HepG2 (cell line): Measurements from ENCODE around the gene RRBP1. TPM values are rescaled to one million over a fixed set of nuclear protein-coding genes. Genes with fewer than 3 reads are reported as not detected.
A peak's percentile ranks its signal among the peaks of the same experiment; 100 is the strongest.

Experiments
- ATAD3A ChIP-seq: sonication (generic); formaldehyde crosslinking; IDR thresholded peaks from 2 replicates; pipeline ENCODE4 v1.4.0; 2020; ENCODE audit warnings: missing genetic modification reagents
- EEA1 ChIP-seq: sonication (generic); formaldehyde crosslinking; IDR thresholded peaks from 2 replicates; pipeline ENCODE4 v1.5.1; 2020; ENCODE audit warnings: mild to moderate bottlenecking, missing genetic modification reagents, borderline replicate concordance
- EED ChIP-seq: sonication (generic); formaldehyde crosslinking; IDR thresholded peaks from 2 replicates; pipeline ENCODE4 v1.5.0; 2020; ENCODE audit warnings: mild to moderate bottlenecking, missing genetic modification reagents
- ELF3 ChIP-seq: IDR thresholded peaks from 2 replicates; pipeline ENCODE4 v1.6.1; 2016; ENCODE audit warnings: missing genetic modification reagents, missing compliant biosample characterization
- HOXA7 ChIP-seq: sonication (generic); formaldehyde crosslinking; IDR thresholded peaks from 2 replicates; pipeline ENCODE4 v1.8.1; 2022; ENCODE audit warnings: mild to moderate bottlenecking, missing genetic modification reagents, moderate library complexity
- KLF12 ChIP-seq: sonication (generic); formaldehyde crosslinking; IDR thresholded peaks from 2 replicates; pipeline ENCODE4 v1.4.0; 2020; ENCODE audit warnings: missing genetic modification reagents, borderline replicate concordance
- MAFG ChIP-seq: sonication (generic); formaldehyde crosslinking; IDR thresholded peaks from 2 replicates; pipeline ENCODE4 v1.5.1; 2020; ENCODE audit warnings: mild to moderate bottlenecking, missing genetic modification reagents
- MIER2 ChIP-seq: IDR thresholded peaks from 2 replicates; pipeline ENCODE4 v1.6.1; 2016; ENCODE audit warnings: missing biosample characterization, missing genetic modification reagents
- MIXL1 ChIP-seq: IDR thresholded peaks from 2 replicates; pipeline ENCODE4 v1.6.1; 2016
- NCOA1 ChIP-seq: sonication (generic); formaldehyde crosslinking; IDR thresholded peaks from 2 replicates; pipeline ENCODE4 v1.9.0; 2021; ENCODE audit warnings: missing genetic modification reagents
- PAF1 ChIP-seq: IDR thresholded peaks from 2 replicates; pipeline ENCODE4 v1.6.1; 2016; ENCODE audit warnings: missing genetic modification reagents, missing compliant biosample characterization
- RNF219 ChIP-seq: sonication (generic); formaldehyde crosslinking; IDR thresholded peaks from 2 replicates; pipeline ENCODE4 v1.5.0; 2020; ENCODE audit warnings: mild to moderate bottlenecking, missing genetic modification reagents
- SOX5 ChIP-seq: IDR thresholded peaks from 2 replicates; pipeline ENCODE4 v1.6.1; 2016; ENCODE audit warnings: borderline replicate concordance
- SUZ12 ChIP-seq: fragments of 150-350 bp; IDR thresholded peaks from 2 replicates; pipeline ENCODE4 v1.6.1; 2014; ENCODE audit warnings: low read depth, low read length
- U2AF2 ChIP-seq: fragments of 200-400 bp; formaldehyde crosslinking; IDR thresholded peaks from 2 replicates; pipeline ENCODE4 v1.6.1; 2017; ENCODE audit warnings: low read depth, mild to moderate bottlenecking, low read length
- ZNF136 ChIP-seq: sonication (generic); formaldehyde crosslinking; IDR thresholded peaks from 2 replicates; pipeline ENCODE4 v1.8.1; 2022; ENCODE audit warnings: low read depth, mild to moderate bottlenecking, moderate library complexity, missing genetic modification reagents
- ZNF280D ChIP-seq: sonication (generic); formaldehyde crosslinking; IDR thresholded peaks from 2 replicates; pipeline ENCODE4 v1.5.1; 2020; ENCODE audit warnings: mild to moderate bottlenecking, missing genetic modification reagents
- ZNF704 ChIP-seq: sonication (generic); formaldehyde crosslinking; IDR thresholded peaks from 2 replicates; pipeline ENCODE4 v1.8.1; 2023; ENCODE audit warnings: mild to moderate bottlenecking, inconsistent platforms, moderate library complexity, missing genetic modification reagents, borderline replicate concordance
- ZNF879 ChIP-seq: sonication (generic); formaldehyde crosslinking; IDR thresholded peaks from 2 replicates; pipeline ENCODE4 v1.8.1; 2023; ENCODE audit warnings: missing genetic modification reagents
- polyA plus RNA-seq, 8 experiments: library from polyadenylated mRNA; depleted of rRNA in 3 of 8; stranded (reverse) in 7 of 8; unstranded in 1 of 8; fragments of >200 nt; fragmentation: Illumina TruSeq in 4 of 8; extraction: Trizol in 4 of 8; gene quantifications; 2 replicates each; pipeline versions ENCODE4 v1.2.1 to v1.2.3, GENCODE V29; 2011 to 2016; ENCODE audit warnings: low read depth in 4 of 8, missing spikeins in 1 of 8, mixed read lengths in 1 of 8; ENCODE audit not compliant: insufficient read depth in 1 of 8
- total RNA-seq, 5 experiments: library from RNA; depleted of rRNA; stranded (reverse); fragments of >200 nt; fragmentation: Illumina TruSeq; extraction: Trizol; gene quantifications; 2 replicates each; pipeline ENCODE4 v1.2.3, GENCODE V29; 2016; ENCODE audit warnings: low read depth in 1 of 5
- TF ChIP-seq, protein P1 (sequence below): sonication (generic); formaldehyde crosslinking; IDR thresholded peaks from 2 replicates; pipeline ENCODE4 v1.4.0; 2020; ENCODE audit warnings: missing genetic modification reagents

RRBP1 gene
- total and polyA plus RNA-seq, 2 of the 13 experiments (the other 11 are each of a cell fraction or from before 2014, with no cell fraction given), result 150 to 222 TPM

DNA sequence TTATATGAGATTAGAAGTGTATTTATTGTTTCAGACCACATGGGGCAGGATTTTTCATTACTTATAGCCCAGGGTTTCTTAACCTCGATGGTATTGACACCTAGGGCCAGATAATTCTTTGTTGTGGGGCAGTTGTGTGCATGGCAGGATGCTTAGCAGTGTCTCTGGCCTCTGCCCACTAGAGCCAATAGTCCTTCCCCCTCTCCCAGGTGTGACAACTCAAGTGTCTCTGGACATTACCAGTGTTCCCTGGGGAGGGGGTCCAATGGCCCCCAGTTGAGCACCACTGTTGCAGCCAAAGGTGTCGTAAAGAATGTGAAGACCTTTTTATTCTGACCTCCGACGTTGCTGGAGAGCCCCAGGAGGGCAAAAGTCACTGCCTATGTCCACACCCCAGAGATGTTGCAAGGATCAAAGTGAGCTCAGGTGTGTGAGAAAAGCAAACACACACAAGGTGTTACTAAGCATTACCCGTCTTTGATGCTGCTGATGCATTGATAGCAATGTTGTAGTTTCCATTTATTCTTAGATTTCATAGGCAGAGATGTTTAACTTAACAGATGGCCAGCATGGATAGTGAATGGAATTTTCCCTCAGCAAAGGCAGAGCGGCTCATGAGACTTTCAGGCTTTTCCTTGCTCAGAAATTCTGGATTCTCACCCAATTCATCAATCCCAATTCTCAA is 39.9 kb upstream of the RRBP1 start (continued):
- TF ChIP-seq RNF219 (CRISPR knock-in tag), result 0 out of 2 replicates have a peak, but pooled peaks have one; percentile 70
- TF ChIP-seq HOXA7 (CRISPR knock-in tag), result no peak
- no peak for TF ChIP-seq ZNF704 (CRISPR knock-in tag)
- TF ChIP-seq ZNF879 (CRISPR knock-in tag), result no peak
- peak; percentile 97 for TF ChIP-seq ZNF280D
- TF ChIP-seq SUZ12, result no peak
- no peak for TF ChIP-seq PAF1 (CRISPR knock-in tag)
- no peak for TF ChIP-seq MAFG
- TF ChIP-seq MIXL1, result peak; percentile 94
- TF ChIP-seq NCOA1 (CRISPR knock-in tag), result peak; percentile 98
- TF ChIP-seq ZNF136 (CRISPR knock-in tag), result 0 out of 2 replicates have a peak, but pooled peaks have one; percentile 6
- no peak for TF ChIP-seq U2AF2
- peak; percentile 90 for TF ChIP-seq MIER2 (CRISPR knock-in tag)
- TF ChIP-seq KLF12 (CRISPR knock-in tag), result peak; percentile 93
- peak; percentile 60; the same call in 1 of the 2 replicates for TF ChIP-seq ELF3 (CRISPR knock-in tag)
- TF ChIP-seq ATAD3A, result no peak
- TF ChIP-seq EEA1 (CRISPR knock-in tag), result no peak
- TF ChIP-seq SOX5, result peak; percentile 95
- TF ChIP-seq EED (CRISPR knock-in tag), result peak; percentile 69; the same call in 1 of the 2 replicates
- TF ChIP-seq, protein P1, sequence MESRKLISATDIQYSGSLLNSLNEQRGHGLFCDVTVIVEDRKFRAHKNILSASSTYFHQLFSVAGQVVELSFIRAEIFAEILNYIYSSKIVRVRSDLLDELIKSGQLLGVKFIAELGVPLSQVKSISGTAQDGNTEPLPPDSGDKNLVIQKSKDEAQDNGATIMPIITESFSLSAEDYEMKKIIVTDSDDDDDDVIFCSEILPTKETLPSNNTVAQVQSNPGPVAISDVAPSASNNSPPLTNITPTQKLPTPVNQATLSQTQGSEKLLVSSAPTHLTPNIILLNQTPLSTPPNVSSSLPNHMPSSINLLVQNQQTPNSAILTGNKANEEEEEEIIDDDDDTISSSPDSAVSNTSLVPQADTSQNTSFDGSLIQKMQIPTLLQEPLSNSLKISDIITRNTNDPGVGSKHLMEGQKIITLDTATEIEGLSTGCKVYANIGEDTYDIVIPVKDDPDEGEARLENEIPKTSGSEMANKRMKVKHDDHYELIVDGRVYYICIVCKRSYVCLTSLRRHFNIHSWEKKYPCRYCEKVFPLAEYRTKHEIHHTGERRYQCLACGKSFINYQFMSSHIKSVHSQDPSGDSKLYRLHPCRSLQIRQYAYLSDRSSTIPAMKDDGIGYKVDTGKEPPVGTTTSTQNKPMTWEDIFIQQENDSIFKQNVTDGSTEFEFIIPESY, result peak; percentile 93
